Ureter (tissue), 1 donor: ENCODE data around the gene SRSF5. TPM values are rescaled to one million over a fixed set of nuclear protein-coding genes. Genes with fewer than 3 reads are reported as not detected.
"Not testable (repeated sequence)": the region's sequence is repeated elsewhere in the genome, so short reads cannot be mapped to it uniquely, and the experiment has no call there.

Experiments
- DNase-seq: peaks from one replicate; pipeline ENCODE4 v3.0.0-alpha.2; 2020; ENCODE audit warnings: low spot score
- total RNA-seq: library from RNA; stranded (reverse); gene quantifications from one replicate; pipeline ENCODE4 v1.2.4, GENCODE V29; 2023
- donor health status: DM: yes; HTN: yes; CAD: no.

SRSF5 gene
- total RNA-seq = 377 TPM

GRCh38 chr14:69766984-69767368, at the start of gene SRSF5:
Gene SRSF5, plus strand, starts transcription at chr14:69767142. Its CDS starts 1,015 bp downstream, at chr14:69768157.
- peak; percentile 97 for DNase-seq

- not testable (repeated sequence) for DNase-seq
These were observed 48.3 kb upstream of the SRSF5 start for GRCh38 chr14:69718614-69719013.

- DNase-seq = no peak
These were observed 47.4 kb upstream of the SRSF5 start for GRCh38 chr14:69719501-69719951.

- DNase-seq = no peak
These were observed 46.0 kb upstream of the SRSF5 start for GRCh38 chr14:69720912-69721311.

GRCh38 chr14:69726761-69727511, 40.0 kb upstream of the SRSF5 start:
- DNase-seq = peak; percentile 84

GRCh38 chr14:69727860-69728259, 39.1 kb upstream of the SRSF5 start:
- no peak for DNase-seq

GRCh38 chr14:69731919-69732598, 34.9 kb upstream of the SRSF5 start:
- not testable (repeated sequence) for DNase-seq

- DNase-seq = not testable (repeated sequence)
These were observed 30.5 kb upstream of the SRSF5 start for GRCh38 chr14:69736405-69736804.

- DNase-seq = no peak
These were observed 25.9 kb upstream of the SRSF5 start for GRCh38 chr14:69741055-69741454.

- peak; percentile 1 for DNase-seq
These were observed 17.0 kb upstream of the SRSF5 start for GRCh38 chr14:69749956-69750355.

- DNase-seq = peak; percentile 0
These were observed 16.4 kb upstream of the SRSF5 start for GRCh38 chr14:69750495-69750894.

- DNase-seq = no peak
These were observed 14.2 kb upstream of the SRSF5 start for GRCh38 chr14:69752773-69753172.

- DNase-seq = no peak
These were observed 13.1 kb upstream of the SRSF5 start for GRCh38 chr14:69753860-69754259.

GRCh38 chr14:69754487-69754886, 12.5 kb upstream of the SRSF5 start:
- DNase-seq = no peak

- no peak for DNase-seq
These were observed 11.6 kb upstream of the SRSF5 start for GRCh38 chr14:69755296-69755695.

- no peak for DNase-seq
These were observed 11.2 kb upstream of the SRSF5 start for GRCh38 chr14:69755784-69756183.

GRCh38 chr14:69756298-69756697, 10.6 kb upstream of the SRSF5 start:
- no peak for DNase-seq

- no peak for DNase-seq
These were observed 6.1 kb upstream of the SRSF5 start for GRCh38 chr14:69760810-69761209.

GRCh38 chr14:69763761-69764510, 3.0 kb upstream of the SRSF5 start:
- DNase-seq = no peak

GRCh38 chr14:69767369-69767999, 542 bp downstream of the SRSF5 start:
- peak; percentile 94 for DNase-seq

- no peak for DNase-seq
These were observed 1.9 kb downstream of the SRSF5 start for GRCh38 chr14:69768873-69769272.

- no peak for DNase-seq
These were observed 2.7 kb downstream of the SRSF5 start for GRCh38 chr14:69769623-69770022.
